ENCODE data around the gene DDX52. TPM values are rescaled to one million over a fixed set of nuclear protein-coding genes. Genes with fewer than 3 reads are reported as not detected.

Gene DDX52
- total and polyA plus RNA-seq, 9 of the 15 experiments (the other 6 are each of a cell fraction or from before 2014, with no cell fraction given) = 19.1 to 50.5 (median 34.8) TPM

DNA sequence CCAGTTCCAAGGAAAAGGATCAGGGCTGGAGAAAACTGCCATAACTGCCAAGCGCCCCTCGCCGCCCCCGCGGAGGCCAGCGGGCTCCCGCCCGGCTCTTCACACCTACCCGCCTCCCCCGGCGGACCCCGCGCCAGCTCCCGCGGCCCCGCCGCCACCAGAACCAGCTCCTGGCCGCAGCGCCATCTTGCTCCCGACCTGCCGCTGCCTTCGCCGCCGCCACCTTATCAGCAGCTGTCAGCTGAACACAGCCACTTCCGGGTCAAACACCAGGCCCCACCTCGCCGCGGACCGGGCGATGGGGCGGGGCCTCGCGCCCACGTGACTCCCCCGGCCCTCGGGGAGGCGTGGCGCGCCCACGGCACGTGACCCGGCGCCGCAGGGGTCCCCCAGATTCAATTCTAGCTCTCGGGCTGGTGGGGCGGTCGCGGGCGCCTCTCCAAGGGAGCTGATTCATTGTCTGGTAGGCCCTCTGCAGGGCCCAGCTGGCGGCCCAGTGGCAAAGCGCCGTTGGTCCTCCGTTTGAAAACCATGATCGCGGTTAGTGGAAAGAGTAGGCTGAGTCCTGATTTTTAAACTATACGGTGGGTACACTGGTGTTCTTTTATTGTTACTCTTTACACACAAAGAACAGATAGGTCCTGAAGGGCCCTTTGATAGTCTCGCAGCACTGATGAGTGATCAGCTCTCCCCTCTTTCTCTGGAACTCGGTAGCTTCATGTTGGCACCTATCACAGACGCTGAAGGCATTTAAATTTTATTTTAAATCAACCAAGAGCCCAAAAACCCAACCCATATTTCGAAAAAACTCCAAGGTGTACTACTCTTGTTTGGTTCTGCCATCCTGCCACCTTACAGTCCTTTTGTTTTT, 33.8 kb downstream of the DDX52 start, which contains the start of gene SYNRG (continued):
- TF ChIP-seq VEZF1 (CRISPR knock-in tag; IDR thresholded peaks at IDR 0.05) (peak; percentile 93), POLR2H (tag; IDR thresholded peaks at IDR 0.05; ENCODE audit: low read depth) (peak; percentile 90), MYC (IDR thresholded peaks at IDR 0.05; ENCODE audit: low read depth, low read length) (peak; percentile 86), MYC (CRISPR knock-in tag; IDR thresholded peaks at IDR 0.05; ENCODE audit: borderline replicate concordance, low read depth) (no peak), SNIP1 (IDR thresholded peaks at IDR 0.05; ENCODE audit: low read depth) (no peak), CHD4 (IDR thresholded peaks at IDR 0.05; ENCODE audit: insufficient read depth, insufficient replicate concordance, low read depth, low read length, poor library complexity, severe bottlenecking) (no peak), HNRNPLL (IDR thresholded peaks at IDR 0.05; ENCODE audit: low read depth, low read length, poor library complexity, severe bottlenecking) (peak; percentile 32), MYBL2 (IDR thresholded peaks at IDR 0.05; ENCODE audit: low read depth) (peak; percentile 30; the same call in 1 of the 2 replicates), MYBL2 (CRISPR knock-in tag; IDR thresholded peaks at IDR 0.05; ENCODE audit: borderline replicate concordance) (no peak), FOXP1 (CRISPR knock-in tag; IDR thresholded peaks at IDR 0.05) (no peak), MCM7 (IDR thresholded peaks at IDR 0.05) (no peak), KLF1 (tag; IDR thresholded peaks at IDR 0.05) (peak; percentile 77; the same call in 1 of the 2 replicates), ZNF77 (CRISPR knock-in tag; IDR thresholded peaks at IDR 0.05) (0 out of 2 replicates have a peak, but pooled peaks have one; percentile 12), ARID1B (IDR thresholded peaks at IDR 0.05) (peak; percentile 52), POLR2AphosphoS5 (IDR thresholded peaks at IDR 0.05; ENCODE audit: control insufficient read depth, insufficient read depth, low read depth, low read length) (peak; percentile 92), NRF1 (conservative IDR thresholded peaks at IDR 0.05 in 1 of 2, IDR thresholded peaks at IDR 0.05 in 1 of 2) (peak; percentile 67 to 69), GABPB1 (CRISPR knock-in tag; IDR thresholded peaks at IDR 0.05) (peak; percentile 96)
- TF ChIP-seq, protein P1, sequence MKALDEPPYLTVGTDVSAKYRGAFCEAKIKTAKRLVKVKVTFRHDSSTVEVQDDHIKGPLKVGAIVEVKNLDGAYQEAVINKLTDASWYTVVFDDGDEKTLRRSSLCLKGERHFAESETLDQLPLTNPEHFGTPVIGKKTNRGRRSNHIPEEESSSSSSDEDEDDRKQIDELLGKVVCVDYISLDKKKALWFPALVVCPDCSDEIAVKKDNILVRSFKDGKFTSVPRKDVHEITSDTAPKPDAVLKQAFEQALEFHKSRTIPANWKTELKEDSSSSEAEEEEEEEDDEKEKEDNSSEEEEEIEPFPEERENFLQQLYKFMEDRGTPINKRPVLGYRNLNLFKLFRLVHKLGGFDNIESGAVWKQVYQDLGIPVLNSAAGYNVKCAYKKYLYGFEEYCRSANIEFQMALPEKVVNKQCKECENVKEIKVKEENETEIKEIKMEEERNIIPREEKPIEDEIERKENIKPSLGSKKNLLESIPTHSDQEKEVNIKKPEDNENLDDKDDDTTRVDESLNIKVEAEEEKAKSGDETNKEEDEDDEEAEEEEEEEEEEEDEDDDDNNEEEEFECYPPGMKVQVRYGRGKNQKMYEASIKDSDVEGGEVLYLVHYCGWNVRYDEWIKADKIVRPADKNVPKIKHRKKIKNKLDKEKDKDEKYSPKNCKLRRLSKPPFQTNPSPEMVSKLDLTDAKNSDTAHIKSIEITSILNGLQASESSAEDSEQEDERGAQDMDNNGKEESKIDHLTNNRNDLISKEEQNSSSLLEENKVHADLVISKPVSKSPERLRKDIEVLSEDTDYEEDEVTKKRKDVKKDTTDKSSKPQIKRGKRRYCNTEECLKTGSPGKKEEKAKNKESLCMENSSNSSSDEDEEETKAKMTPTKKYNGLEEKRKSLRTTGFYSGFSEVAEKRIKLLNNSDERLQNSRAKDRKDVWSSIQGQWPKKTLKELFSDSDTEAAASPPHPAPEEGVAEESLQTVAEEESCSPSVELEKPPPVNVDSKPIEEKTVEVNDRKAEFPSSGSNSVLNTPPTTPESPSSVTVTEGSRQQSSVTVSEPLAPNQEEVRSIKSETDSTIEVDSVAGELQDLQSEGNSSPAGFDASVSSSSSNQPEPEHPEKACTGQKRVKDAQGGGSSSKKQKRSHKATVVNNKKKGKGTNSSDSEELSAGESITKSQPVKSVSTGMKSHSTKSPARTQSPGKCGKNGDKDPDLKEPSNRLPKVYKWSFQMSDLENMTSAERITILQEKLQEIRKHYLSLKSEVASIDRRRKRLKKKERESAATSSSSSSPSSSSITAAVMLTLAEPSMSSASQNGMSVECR (CRISPR knock-in tag; IDR thresholded peaks at IDR 0.05) = peak; percentile 79
- TF ChIP-seq, protein P2, sequence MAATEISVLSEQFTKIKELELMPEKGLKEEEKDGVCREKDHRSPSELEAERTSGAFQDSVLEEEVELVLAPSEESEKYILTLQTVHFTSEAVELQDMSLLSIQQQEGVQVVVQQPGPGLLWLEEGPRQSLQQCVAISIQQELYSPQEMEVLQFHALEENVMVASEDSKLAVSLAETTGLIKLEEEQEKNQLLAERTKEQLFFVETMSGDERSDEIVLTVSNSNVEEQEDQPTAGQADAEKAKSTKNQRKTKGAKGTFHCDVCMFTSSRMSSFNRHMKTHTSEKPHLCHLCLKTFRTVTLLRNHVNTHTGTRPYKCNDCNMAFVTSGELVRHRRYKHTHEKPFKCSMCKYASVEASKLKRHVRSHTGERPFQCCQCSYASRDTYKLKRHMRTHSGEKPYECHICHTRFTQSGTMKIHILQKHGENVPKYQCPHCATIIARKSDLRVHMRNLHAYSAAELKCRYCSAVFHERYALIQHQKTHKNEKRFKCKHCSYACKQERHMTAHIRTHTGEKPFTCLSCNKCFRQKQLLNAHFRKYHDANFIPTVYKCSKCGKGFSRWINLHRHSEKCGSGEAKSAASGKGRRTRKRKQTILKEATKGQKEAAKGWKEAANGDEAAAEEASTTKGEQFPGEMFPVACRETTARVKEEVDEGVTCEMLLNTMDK (IDR thresholded peaks at IDR 0.05; ENCODE audit: borderline replicate concordance, insufficient read depth, low read depth, low read length, poor library complexity, severe bottlenecking) = peak; percentile 97

Measured in K562 (cell line).